NCI-H748 treated with DMSO at 0.1 percent for 48 hours (cell line): ENCODE results near the gene MPG.
A peak's percentile ranks its signal among the peaks of the same experiment; 100 is the strongest.

Experiments
- DNase-seq: peaks from one replicate; lab custom pipeline; 2025; lab: John Stamatoyannopoulos, UW

The MPG gene

DNA sequence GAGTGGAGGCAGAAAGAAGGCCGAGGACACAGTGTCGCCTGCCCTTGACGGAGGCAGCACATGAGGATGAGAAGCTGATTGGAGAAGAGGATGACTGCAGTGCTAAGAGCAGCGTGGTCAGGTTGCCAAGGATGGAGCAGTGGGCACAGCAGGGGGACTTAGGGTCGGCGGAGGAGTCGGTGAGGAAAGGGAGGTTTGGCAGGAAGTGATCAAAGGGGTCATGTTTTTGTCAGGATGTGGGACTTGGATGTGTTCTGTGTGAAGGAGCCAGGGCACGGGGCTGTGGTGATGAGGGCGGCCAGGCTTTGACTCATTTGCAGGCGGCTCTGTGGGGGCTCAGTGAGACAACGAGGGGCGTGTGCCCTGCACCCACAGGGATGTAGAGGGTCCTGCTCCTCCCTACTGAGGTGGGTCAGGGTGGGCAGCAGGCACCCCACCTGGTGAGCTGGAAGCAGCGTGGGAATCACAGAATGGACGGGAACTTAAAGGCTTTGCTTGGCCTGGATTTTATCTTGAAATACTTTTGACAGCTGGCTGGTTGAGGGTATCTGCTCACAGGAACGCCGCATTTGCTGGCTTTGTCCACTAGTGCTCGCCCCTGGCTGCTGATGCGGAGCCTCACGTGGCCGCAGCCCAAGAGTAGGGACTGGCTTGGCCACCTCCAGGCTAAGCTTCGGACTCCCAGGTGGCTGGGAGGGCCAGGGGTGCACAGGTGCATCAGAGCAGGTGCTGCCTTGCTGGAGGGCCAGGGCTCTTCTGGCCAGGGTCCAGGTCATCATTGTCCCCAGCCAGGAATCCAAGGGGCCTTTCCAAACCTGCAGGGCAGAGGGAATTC, 6.0 kb downstream of the MPG start:
- no peak for DNase-seq

DNA sequence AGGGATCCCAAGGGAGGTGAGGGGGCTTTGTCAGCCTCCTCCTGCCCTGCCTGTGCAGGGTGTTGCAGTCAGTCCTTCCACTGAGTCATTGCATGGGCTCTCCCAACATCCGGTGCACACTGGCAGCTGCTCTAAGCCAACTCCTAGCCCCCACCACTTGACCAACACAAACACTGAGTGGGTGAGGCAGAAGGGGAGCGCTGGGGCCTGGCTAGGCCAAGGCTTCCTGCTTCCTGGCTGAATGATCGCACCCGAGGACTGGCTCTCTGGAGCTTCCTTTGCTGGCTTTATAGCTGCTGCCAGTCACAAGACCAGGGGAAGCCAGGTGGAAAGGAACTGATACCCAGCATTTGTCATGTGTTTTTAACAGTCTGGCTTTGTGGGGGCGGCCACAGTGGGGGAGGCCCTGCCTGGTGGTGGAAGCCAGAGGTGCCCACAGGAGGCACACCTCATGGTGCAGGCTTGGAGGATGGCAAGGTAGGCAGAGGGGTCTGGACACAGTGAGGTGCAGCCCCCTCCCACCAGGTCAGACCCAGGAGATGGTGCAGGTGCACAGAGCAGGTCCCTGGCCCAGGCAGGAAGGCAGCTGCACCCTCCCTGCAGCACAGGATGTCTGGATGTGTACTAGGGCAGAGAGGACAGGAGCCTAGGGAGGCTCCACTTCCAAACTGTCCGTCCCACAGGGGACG, 6.8 kb downstream of the MPG start:
- DNase-seq = no peak

DNA sequence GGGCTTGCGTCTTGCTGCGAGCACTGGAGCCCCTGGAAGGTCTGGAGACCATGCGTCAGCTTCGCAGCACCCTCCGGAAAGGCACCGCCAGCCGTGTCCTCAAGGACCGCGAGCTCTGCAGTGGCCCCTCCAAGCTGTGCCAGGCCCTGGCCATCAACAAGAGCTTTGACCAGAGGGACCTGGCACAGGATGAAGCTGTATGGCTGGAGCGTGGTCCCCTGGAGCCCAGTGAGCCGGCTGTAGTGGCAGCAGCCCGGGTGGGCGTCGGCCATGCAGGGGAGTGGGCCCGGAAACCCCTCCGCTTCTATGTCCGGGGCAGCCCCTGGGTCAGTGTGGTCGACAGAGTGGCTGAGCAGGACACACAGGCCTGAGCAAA, 7.4 kb downstream of the MPG start:
- DNase-seq = no peak

DNA sequence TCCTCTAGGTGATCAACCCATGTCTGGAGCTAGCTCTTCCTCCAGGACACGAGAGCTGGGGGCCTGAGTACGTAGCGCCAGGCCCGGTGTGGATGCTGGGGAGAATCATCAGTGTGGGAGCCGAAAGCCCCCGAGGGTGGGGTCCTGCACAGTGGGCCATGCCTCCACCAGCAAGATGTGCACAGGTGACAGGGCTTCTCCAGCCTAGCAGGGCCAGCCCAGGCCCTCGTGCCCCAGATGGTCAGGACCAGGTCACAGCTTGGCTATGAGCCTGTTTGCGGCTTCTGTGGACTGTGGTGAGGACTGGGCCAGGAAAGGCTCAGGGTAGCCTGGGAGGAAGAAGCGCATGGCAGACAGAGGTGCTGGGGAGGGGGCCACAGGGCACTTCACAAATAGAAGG, 7.8 kb downstream of the MPG start:
- no peak for DNase-seq

DNA sequence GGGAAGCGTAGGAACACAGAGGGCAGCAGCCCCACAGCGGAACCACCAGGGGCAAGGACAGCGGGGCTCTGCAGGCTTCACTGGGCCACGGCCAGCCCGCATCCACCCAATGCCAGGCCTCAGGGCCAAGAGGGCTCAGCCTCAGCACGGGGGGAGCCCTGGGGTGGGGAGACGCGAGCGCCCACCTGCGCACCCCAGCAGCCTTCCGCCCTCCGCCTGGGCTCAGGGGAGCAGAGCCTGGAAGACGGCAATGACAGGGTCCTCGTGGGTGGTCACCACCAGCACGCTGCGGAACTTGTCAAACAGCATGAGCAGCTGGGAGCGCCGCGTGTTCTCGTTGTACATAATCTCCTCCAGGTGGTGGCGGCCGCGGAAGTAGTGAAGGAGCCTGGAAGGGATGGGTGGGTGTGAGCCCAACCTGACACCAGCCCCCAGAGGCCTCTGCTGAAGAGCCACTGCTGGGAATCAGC, 8.5 kb downstream of the MPG start:
- DNase-seq = no peak

DNA sequence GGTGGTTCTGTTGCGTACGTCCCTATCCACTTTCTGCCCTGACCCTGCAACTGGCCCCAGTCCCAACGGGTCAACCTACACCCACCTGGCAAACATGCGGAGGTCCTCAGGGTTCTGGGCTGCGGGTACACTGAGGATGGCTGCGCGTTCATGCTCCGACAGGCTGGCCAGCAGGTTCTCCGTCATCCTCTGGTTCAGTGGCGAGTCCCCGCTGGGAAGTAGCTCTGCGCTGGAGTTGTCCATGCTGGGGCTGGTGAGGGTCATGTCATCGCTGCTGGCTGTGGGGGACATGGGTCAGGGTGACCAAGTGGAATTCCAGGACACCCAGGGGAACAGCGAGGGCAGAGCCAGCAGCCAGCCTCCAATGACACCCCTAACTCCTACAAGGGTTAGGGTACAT, 10.6 kb downstream of the MPG start:
- no peak for DNase-seq

DNA sequence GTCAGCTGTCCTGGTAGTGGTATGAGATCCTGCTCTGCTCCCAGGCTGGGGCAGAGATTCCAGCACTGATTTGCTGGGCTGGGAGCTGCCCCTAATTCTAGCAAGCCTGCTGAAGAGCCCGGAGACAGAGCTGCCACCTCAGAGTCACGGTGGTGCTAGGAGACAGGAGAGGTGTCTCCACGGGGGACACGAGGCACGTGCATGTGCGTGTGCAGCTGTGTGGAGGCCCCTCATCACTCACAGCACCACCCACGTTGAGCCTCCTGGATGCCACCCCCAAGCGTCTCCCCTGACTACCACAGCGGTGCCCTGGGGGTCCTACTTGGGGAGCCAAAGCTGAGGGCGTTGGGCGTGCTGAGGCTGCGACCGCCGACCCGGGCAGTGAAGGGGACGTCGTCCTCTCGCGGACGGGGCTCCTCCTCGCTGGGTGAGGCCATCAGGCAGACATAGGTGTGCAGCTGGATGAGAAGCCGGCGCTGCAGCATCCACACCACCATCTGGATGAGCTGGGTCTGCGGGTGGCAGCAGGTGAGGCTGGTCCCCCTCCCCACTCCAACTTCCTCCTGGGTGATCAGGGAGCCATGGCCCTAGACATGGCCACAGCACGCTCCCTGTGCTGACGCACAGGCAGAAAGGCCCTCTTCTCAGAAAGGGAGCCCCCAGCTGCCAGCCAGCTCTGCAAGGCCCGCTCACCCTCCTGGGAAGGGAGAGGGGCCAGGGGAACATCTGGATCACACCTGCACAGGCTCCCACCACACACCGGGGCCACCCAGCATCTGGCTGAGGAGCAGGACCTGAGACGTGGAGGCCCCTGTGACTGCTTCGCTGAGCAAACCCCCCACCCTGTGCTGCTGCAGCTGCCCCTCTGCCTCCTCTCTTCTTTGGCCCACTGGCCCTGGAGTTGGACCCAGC, 11.6 kb downstream of the MPG start:
- DNase-seq = no peak

DNA sequence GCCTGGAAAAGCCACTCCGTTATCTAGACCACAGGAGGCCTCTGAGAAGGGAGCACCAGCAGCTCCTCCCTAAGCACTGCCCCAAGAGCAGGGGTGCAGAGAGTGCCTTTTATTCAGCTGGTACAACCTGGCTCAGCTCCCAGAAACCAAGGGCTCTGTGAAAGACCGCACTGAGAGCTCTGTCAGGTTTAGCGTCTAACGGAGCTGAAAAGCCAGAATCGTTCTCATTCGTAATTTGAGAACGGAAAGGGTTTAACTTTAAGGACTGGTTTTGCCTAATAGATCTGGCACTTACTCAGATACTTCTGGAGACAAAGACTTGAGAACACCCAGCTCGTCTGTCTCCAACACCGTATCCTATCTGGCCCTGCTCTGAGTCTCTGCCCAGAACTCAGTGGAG, 13.5 kb downstream of the MPG start:
- DNase-seq = no peak

DNA sequence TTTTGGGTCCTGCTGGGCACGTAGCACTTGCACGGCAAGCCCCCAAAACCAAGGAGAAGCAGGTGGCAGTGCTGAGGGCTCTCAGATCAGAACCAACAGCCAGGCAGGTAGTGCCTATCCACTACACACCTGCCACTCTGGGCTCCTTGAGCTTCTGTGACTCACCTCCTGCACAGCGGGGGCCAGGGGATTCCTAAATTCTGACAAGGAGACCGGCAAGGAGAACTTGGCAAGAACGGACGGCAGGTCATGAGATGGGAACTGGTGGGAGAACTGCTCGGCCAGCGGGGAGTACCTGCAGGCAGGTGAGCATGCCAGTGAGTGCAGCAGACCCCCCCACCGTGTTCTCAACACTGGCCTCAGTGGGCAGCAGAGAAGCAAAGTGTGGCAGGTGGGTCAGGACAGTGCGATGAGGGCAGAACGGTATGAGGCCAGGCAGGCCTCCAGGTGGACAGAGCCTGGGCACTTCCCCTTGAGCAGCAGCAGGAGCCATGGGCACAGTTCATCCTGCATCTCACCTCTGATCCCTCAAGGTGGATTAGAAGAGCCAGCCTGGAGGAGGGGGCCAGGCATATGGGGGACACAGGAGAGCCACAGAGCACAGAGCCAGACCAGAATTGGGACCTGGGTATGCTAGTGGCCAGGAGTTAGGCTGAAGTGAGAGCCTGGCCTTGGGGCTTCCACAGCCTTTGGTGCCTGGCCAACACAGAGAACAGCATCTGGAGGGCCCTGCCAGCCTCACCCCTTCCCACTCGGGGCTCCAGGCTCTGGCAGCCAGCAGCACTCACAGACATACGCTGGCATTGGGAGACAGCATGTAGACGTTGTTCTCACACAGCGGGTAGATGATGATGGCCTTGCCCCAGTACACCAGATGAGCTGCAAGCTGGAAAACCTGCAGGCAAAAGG, 14.7 kb downstream of the MPG start:
- no peak for DNase-seq

DNA sequence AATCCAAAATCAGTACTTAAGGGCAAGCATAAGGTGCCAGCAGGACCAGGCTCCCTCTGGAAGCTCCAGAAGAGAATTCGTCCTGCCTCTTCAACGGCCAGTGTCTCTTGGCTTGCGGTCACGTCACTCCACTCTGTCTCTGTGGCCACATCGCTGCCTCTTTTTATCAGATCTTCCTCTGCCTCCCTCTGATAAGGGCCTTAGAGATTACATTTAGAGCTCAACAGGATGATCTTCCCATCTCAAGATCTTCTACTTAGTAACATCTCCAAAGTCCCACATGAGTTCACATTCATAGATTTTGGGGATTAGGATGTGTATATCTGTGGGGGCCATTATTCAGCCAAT, 16.9 kb downstream of the MPG start:
- no peak for DNase-seq

DNA sequence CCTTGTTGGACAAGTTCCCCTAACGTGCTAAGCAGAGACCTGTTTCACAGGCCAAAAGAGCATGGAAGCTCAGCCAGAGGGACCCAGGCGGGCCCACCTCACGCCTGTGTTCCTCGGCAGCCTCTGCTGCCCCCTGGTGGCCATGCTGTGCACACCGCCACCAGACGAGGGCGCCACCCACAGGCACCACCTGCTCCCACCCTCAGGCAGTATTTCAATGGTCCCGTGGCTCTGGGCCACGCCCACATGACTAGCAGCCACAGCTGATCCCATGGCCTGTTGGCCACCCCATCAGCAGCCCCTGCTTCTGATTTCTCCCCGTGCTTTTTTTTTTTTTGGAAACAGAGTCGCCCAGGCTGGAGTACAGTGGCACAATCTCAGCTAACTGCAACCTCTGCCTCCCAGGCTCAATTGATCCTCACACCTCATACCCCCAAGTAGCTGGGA, 18.9 kb downstream of the MPG start:
- DNase-seq = peak; percentile 49

DNA sequence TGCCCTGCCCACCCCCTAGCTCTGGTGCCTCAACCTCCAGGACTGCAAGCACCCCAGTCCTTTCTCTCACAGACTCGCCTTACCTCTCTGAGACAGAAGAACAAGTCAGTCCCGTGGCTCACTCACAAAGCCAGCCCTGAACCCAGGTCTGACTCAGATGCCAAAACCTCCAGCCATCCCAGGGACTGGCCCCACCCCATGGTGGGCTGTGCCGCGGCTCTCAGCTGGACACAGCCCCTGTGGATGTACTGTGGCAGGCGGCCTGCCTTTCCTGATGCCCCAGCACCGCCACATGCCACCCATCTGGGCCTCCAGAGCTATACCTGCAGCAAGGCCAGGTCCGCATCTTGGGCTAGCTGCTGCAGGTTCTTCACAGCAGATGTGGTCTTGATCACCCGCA, 19.8 kb downstream of the MPG start:
- no peak for DNase-seq

DNA sequence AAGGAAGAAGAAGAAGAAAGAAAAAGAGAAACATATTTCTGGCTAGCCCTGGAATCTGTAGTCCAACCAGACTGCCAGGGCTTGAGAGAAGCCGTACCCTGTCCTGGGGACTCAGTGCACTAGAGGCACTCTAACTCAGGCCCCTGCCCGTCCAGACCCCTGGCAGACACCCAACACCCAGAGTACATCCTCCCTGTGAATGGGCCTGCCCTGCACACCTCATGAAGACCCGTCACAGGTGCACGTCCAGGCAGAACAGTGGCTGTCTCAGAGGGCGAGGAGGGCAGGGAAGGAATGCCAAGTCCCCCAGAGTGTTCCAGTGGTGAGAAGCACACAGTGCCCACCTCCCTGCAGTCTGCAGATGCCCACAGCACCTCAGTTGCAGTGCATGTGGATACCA, 23.0 kb downstream of the MPG start:
- DNase-seq = no peak

DNA sequence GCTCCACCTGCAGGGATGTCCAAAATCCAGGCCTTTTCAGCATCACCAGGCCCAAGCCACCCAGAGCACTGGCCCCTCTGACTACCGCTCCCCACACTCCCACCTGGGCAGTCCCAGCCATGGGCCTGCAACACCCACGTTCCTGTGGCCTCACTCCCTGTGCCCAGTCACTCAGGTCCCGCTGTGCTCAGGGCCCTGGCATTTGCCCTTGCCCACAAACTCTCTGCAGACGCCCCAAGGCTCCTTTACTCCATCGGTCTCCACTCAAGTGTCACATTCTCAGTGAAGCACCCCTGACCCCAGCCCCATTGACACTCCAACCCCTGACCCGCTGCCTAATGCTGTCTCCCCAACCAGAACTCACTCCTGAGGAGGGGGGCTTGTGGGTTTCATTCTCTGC, 23.6 kb downstream of the MPG start:
- no peak for DNase-seq

DNA sequence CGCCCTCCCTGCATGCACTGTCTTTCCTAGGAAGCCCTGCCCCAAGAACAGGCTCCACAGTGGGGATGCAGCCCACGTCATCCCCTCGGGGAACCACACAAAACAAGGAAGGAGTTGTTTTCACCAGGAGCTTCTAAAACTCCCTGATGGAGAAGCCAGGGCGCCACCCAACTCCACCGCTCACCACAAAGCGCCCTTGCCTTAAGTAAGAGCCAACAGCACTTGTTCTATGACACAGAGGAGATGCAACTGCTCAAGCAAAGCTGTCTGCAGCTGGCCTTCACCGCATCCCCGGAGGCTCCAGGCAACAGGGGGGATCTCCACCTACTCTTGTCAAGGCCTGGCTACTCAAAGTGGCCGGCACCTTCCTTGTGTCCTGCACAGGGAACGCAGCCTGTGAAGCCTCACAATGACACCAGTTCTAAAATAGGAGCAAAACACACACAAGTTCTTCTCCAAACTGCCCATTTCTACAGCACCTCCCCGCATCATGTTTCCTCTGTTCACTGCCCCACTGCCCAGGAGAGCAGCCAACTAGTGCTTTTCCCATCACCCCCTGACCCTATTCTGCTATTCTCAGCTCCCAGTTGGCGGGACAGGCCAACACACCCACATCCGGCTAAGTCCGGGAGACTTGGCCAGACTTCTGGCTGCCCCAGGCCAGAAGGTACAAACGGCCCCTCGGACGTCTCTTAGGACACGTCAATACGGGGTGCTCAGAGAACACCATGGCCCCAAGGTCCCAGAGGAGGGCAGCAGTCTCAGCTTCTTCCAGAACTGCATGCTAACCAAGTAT, 24.2 kb downstream of the MPG start:
- DNase-seq = no peak

DNA sequence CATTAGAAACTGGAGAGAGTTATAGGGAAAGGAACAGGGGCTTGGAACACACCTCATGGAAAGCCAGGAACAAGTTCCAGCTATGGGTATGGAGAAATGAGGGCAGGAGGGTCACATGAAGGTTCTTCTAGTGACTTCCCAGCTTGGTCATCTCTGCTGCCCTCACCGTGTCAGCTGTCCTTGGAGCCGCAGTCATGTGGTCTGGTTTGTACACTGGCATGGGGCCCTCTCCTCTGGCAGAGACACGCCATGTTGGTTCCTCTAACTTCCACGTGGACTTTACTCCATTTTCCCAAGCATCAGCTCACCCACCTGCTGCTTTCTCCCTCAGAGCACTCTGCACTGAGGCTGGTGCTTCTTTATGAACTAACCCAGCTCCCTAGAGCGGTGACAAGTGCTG, 26.3 kb downstream of the MPG start:
- DNase-seq = no peak

DNA sequence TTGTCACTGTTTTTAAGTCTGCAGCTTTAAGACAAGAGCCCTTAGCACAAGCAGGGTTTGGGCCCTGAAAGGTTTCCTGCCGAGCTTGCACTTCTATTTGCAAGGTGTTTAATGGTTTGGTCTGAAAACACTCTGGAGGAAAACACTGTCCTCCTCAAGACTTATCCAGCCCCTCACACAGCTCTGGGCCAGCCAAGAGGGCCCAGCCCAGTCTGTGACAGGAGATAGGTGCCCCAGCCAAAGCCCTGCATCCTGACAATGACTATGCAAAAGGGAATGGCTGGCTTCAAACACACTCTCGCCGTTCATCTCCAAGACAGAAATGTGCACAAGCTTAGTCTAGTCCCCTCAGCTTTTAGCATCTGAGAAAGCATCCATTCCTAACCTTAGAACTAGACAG, 26.9 kb downstream of the MPG start:
- DNase-seq = no peak

DNA sequence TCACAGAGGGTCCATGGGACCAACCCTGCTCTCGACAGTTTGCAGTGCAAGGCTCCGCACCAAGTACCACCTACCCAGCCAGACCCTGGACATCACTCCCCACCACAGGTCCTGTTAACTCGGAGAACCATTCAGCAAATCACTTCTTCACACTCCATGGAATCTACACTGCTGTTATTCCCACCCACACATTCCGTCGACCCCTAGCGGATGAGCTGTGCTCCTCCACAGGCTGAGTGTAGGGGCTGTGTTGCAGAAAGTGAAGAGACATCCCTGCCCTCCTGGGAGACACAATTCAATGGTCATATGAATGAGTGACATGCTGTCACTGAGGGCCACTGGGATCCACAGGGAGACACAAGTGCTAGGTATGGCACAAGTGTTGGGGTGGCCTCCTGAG, 27.5 kb downstream of the MPG start:
- DNase-seq = no peak

DNA sequence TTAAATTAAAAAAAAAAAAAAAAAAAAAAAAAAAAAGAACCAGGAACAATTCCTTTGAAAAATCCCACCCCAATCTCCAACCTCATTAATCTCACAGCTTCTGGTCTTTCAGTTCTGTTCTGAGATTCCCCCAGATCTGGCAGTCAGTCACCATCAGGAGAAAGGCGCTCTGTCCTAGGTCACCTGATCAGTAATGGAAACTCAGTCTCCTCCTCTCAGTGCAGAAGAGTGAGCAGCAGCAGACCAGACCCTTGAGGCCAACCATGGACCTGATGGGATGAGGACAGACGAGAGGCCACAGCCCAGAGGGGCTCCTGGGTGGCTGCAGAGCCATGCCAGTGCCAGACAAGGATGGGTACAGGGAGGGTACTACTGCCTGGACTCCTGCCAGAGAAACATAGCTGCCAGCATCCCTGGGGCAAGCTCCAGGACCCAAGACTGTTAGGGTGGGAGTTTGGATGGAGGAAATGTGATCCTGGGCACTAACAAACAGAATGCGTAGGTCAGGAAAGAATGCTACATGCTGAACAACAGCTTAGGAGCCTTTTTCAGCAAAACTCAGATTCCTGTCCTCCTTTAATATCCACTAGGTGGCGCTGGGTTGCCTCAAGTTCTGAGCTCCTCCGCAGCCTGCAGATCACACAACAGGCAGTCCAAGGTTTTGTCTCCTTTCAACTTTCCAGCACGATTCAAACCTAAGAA, 28.7 kb downstream of the MPG start:
- peak; percentile 49 for DNase-seq
